ENCODE results near the gene NDUFA9.

GRCh38 chr12:4609071-4609470 is 39.8 kb upstream of the NDUFA9 start:
- no peak for TF ChIP-seq CTCF (IDR thresholded peaks at IDR 0.05)
- TF ChIP-seq POLR2A (IDR thresholded peaks at IDR 0.05) = no peak
